ENCODE results near the gene XKR3. TPM values are rescaled to one million over a fixed set of nuclear protein-coding genes. Genes with fewer than 3 reads are reported as not detected.

Gene XKR3
- total and polyA plus RNA-seq, 2 of the 8 experiments (the other 6 are each of a cell fraction or from before 2014, with no cell fraction given), result 0.17 TPM; not detected in 1

GRCh38 chr22:16783453-16783852 lies 41.8 kb downstream of the XKR3 start:
- Histone ChIP-seq H3K27ac (ENCODE audit: low read depth, low read length) (no peak overlapping the region), H3K4me2 (ENCODE audit: insufficient read depth in 1 of 2, low read depth in 2 of 2, low read length in 2 of 2) (no peak overlapping the region), H3K4me1 (replicated peaks in 1 of 4; ENCODE audit: control insufficient read depth in 3 of 4, insufficient read depth in 4 of 4, low read length in 3 of 4) (no peaks in the 10 kb centered on the region), H3K36me3 (ENCODE audit: control insufficient read depth in 2 of 4, insufficient read depth in 4 of 4, low read length in 3 of 4) (no peaks in the 10 kb centered on the region), H3K9ac (replicated peaks in 1 of 4; ENCODE audit: extremely low read depth in 1 of 4, low read depth in 3 of 4, low read length in 3 of 4) (no peak overlapping the region), H3K14ac (ENCODE audit: insufficient read length) (no peak overlapping the region), H3K9me3 (ENCODE audit: insufficient read depth in 2 of 2, low read depth in 1 of 2, low read length in 1 of 2) (no peaks in the 10 kb centered on the region), H3K79me2 (ENCODE audit: control insufficient read depth in 1 of 2, insufficient read depth in 2 of 2, low read length in 2 of 2) (no peaks in the 10 kb centered on the region), H2BK5ac (ENCODE audit: low read depth, low read length) (no peak overlapping the region), H2BK120ac (replicated peaks; ENCODE audit: low read depth, low read length) (no peak overlapping the region), H4K5ac (ENCODE audit: insufficient read length, low read depth, low read length) (no peak overlapping the region), H2BK12ac (ENCODE audit: low read depth, low read length) (no peak overlapping the region), H4K20me1 (replicated peaks in 1 of 2; ENCODE audit: control insufficient read depth in 1 of 2, insufficient read depth in 2 of 2, low read length in 2 of 2) (no peaks in the 10 kb centered on the region), H3K4ac (replicated peaks; ENCODE audit: insufficient read length, low read depth, low read length) (no peak overlapping the region), H3K23ac (ENCODE audit: insufficient read length) (no peak overlapping the region), H2AK5ac (ENCODE audit: low read depth, low read length) (no peak overlapping the region), H3K4me3 (ENCODE audit: extremely low read depth in 1 of 4, insufficient read depth in 2 of 4, low read depth in 3 of 4, low read length in 4 of 4) (no peak overlapping the region), H3K27me3 (replicated peaks in 1 of 4; ENCODE audit: control insufficient read depth in 3 of 4, extremely low read depth in 1 of 4, insufficient read depth in 3 of 4, low read length in 3 of 4) (no peaks in the 10 kb centered on the region), H2BK20ac (ENCODE audit: low read length) (no peak overlapping the region), H3K56ac (replicated peaks; ENCODE audit: insufficient read length, low read depth, low read length) (no peak overlapping the region), H3K79me1 (ENCODE audit: low read depth, low read length) (no peaks in the 10 kb centered on the region), H3K18ac (ENCODE audit: extremely low read depth, low read length) (no peak overlapping the region), H2BK15ac (ENCODE audit: low read length) (no peak overlapping the region), H2AFZ (ENCODE audit: low read length) (no peak overlapping the region), H4K91ac (replicated peaks; ENCODE audit: insufficient read length, low read length) (no peak overlapping the region), H3K23me2 (ENCODE audit: low read depth, low read length) (no peaks in the 10 kb centered on the region), H4K8ac (ENCODE audit: extremely low read depth, insufficient read depth, low read length) (no peak overlapping the region)
- ChIA-PET CTCF (ENCODE audit: partially characterized antibody) (interaction anchor here (0.9 to 2.2 kb wide), 18 partner anchors 9 to 135 kb away, joined by 3 to 14 read pairs (median 5); no protein-coding TSS in a partner anchor), POLR2A (ENCODE audit: partially characterized antibody) (no interaction called here)
- TF ChIP-seq POU5F1 (IDR thresholded peaks at IDR 0.05; ENCODE audit: low read depth, low read length), result no peak
- TF ChIP-seq, protein P1, sequence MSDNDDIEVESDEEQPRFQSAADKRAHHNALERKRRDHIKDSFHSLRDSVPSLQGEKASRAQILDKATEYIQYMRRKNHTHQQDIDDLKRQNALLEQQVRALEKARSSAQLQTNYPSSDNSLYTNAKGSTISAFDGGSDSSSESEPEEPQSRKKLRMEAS (IDR thresholded peaks at IDR 0.05), result no peak
- no peak for TF ChIP-seq CTBP2 (IDR thresholded peaks at IDR 0.05; ENCODE audit: borderline replicate concordance, insufficient read depth, insufficient read length, low read length)
- TF ChIP-seq E2F6 (IDR thresholded peaks at IDR 0.05), result no peak
- no peak for TF ChIP-seq JUND (IDR thresholded peaks at IDR 0.05; ENCODE audit: low read length)
- TF ChIP-seq CHD2 (IDR thresholded peaks at IDR 0.05; ENCODE audit: low read length), result no peak
- no peak for TF ChIP-seq CTCF (IDR thresholded peaks at IDR 0.05; ENCODE audit: control extremely low read depth in 1 of 3, insufficient read depth in 1 of 3, low read depth in 1 of 3, low read length in 3 of 3)
- TF ChIP-seq RXRA (IDR thresholded peaks at IDR 0.05; ENCODE audit: insufficient read depth, low read depth, low read length), result no peak
- no peak for TF ChIP-seq CEBPB (IDR thresholded peaks at IDR 0.05; ENCODE audit: low read depth, low read length)
- no peak for TF ChIP-seq JUN (IDR thresholded peaks at IDR 0.05; ENCODE audit: low read depth, low read length)
- no peak for TF ChIP-seq CBX5 (IDR thresholded peaks at IDR 0.05; ENCODE audit: low read depth, low read length)
- no peak for TF ChIP-seq TAF1 (IDR thresholded peaks at IDR 0.05; ENCODE audit: low read depth, low read length)
- FAIRE-seq (no peak), DNase-seq (ENCODE audit: low read depth in 1 of 2, low spot score in 2 of 2) (no peak)
- WGBS, 2 experiments (ENCODE audit: extremely low coverage in 1 of 2, insufficient coverage in 1 of 2, insufficient read length in 1 of 2, insufficient replicate concordance in 2 of 2, low coverage in 1 of 2, low lambda C conversion rate in 2 of 2, missing lambda C conversion rate in 1 of 2), result 83% methylated on average over 4 of the region's 4 CpGs; no CpG with 5 or more reads in 1 of the 2 experiments
